Measurements from ENCODE around the gene SIGLEC11.

DNA sequence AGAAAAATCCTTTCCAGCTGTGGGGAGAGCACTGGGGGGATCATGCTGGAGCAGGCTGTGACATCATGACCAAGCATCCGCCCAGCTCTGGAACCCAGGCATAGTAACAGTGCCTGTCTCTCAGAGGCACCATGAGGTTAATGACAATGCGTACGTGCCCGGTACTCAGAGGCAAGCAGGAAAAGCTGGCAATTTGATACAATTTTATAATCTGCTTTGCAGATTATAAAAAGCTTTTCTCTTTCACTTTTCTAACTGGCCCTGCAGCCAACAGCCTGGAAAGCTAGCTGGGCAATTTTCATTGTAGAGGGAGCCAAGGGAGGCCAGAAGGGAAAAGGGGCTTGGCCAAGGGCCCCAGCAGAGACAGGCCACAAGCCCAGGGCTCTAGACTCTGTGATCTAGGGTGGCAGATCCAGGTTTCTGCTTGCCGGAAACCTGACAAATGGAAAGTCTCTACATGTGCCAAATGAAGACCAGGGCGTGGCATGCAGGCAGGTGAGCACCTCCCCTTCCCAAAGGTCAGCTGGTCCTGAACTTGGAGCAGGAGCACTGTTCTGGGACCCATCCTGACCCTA lies 41.5 kb upstream of the SIGLEC11 start:
- TF ChIP-seq CTCF (IDR thresholded peaks at IDR 0.05): no peak
- TF ChIP-seq EP300 (IDR thresholded peaks at IDR 0.05): no peak
- no peak for TF ChIP-seq POLR2A (IDR thresholded peaks at IDR 0.05)
